HuH-7.5 (cell line): Measurements from ENCODE around the gene CCNL1.
A peak's percentile ranks its signal among the peaks of the same experiment; 100 is the strongest.
"Not testable (repeated sequence)": the region's sequence is repeated elsewhere in the genome, so short reads cannot be mapped to it uniquely, and the experiment has no call there.

Experiments used
- DNase-seq: peaks from one replicate; pipeline ENCODE4 v3.0.0; 2011; ENCODE audit warnings: low spot score

The CCNL1 gene

GRCh38 chr3:157159762-157160657, at the start of gene CCNL1:
CCNL1 (minus strand) TSS chr3:157160147; CDS start chr3:157160094, 53 bp downstream.
- DNase-seq: peak; percentile 67

DNA sequence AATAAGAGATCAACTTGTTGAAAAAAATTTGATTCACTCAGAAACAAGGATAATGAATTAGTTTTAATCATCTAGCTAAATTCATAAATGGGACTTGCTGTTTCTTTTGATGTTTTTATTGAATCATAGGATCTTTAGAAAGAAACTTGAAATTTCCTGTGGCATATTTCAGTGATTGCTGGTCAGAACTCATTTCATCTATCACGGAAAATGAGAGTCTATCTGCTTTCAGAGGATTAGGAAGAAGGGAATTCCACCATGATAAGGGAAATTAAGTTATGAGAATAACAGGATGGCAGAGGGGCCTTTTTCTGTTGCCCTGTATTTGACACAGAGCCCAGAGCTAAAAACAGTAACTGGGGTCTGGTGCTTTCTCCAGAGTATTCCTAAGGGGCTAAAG, 44.9 kb upstream of the CCNL1 start:
- no peak for DNase-seq

- no peak for DNase-seq
These were observed 44.5 kb upstream of the CCNL1 start for GRCh38 chr3:157204431-157204830.

DNA sequence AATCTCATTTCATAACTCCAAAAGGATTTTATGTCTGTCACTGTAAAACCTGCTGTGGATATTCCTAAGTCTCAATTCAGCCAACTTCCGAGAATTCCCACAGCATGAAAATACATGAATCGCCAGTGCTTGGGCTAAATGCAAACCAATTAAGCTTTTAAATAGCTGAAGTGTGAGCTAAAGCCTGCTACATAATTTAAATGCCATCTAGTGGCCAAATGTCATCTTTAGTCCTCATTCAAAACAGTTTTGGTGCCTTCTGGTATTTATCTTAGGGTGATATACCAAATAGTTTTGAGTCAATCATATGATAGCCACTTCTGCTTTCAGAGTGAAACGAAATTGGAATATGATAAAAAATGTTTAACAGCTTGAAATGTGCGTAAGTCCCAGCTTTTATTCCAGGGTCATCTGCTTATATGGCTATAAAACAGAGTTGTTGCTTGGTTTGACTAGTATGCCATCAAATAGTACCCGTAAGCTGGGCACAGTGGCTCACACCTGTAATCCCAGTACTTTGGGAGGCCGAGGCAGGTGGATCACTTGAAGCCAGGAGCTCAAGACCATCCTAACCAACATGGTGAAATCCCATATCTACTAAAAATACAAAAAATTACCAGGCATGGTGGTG, 41.8 kb upstream of the CCNL1 start:
- DNase-seq: peak; percentile 15

GRCh38 chr3:157199841-157200240, 39.9 kb upstream of the CCNL1 start:
- no peak for DNase-seq

GRCh38 chr3:157195965-157196364, 36.0 kb upstream of the CCNL1 start:
- DNase-seq: no peak

- DNase-seq: not testable (repeated sequence)
These were observed 31.2 kb upstream of the CCNL1 start for GRCh38 chr3:157191149-157191548.

- DNase-seq: no peak
These were observed 30.5 kb upstream of the CCNL1 start for GRCh38 chr3:157190380-157190872.

DNA sequence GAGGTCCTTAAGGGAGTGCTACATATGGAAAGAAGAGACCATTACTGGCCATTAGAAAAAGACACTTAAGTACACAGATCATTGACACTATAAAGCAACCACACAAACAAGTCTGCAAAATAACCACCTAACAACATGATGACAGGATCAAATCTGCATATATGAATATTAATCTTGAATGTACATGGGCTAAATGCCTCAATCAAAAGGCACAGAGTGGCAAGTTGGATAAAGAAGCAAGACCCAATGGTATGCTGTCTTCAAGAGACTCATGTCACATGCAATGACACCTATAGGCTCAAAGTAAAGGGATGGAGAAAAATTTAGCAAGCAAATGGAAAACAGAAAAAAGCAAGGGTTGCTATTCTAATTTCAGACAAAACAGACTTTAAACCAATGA, 28.4 kb upstream of the CCNL1 start:
- DNase-seq: no peak

- DNase-seq: no peak
These were observed 22.9 kb upstream of the CCNL1 start for GRCh38 chr3:157182879-157183278.

GRCh38 chr3:157180262-157180661, 20.3 kb upstream of the CCNL1 start:
- DNase-seq: no peak

- DNase-seq: no peak
These were observed 19.4 kb upstream of the CCNL1 start for GRCh38 chr3:157179365-157179803.

DNA sequence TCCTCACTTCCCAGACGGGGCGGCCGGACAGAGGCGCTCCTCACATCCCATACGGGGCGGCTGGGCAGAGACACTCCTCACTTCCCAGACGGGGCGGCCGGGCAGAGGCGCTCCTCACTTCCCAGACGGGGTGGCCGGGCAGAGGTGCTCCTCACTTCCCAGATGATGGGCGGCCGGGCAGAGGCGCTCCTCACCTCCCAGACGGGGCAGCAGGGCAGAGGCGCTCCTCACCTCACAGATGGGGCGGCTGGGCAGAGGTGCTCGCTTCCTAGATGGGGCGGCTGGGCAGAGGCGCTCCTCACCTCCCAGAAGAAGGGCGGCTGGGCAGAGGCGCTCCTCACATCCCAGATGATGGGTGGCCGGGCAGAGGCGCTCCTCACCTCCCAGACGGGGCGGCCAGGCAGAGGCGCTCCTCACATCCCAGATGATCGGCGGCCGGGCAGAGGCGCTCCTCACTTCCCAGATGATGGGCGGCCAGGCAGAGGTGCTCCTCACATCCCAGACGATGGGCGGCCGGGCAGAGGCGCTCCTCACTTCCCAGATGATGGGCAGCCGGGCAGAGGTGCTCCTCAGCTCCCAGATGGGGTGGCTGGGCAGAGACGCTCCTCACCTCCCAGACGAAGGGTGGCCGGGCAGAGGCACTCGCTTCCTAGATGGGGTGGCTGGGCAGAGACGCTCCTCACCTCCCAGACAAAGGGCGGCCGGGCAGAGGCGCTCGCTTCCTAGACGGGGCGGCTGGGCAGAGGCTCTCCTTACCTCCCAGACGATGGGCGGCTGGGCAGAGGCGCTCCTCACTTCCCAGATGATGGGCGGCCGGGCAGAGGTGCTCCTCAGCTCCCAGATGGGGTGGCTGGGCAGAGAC, 18.8 kb upstream of the CCNL1 start:
- not testable (repeated sequence) for DNase-seq

DNA sequence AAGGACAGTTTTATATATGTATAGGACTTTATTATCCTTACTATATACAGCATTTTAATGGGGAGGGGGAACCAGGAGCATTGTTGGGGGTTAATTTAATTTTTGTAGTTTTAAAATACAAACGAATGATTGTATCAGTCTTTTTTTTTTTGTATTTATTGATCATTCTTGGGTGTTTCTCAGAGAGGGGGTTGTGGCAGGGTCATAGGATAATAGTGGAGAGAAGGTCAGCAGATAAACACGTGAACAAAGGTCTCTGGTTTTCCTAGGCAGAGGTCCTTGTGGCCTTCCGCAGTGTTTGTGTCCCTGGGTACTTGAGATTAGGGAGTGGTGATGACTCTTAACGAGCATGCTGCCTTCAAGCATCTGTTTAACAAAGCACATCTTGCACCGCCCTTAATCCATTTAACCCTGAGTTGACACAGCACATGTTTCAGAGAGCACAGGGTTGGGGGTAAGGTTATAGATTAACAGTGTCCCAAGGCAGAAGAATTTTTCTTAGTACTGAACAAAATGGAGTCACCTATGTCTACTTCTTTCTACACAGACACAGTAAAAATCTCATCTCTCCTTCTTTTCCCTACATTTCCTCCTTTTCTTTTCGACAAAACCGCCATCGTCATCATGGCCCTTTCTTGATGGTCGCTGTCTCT, 18.0 kb upstream of the CCNL1 start:
- DNase-seq: not testable (repeated sequence)

- DNase-seq: no peak
These were observed 17.0 kb upstream of the CCNL1 start for GRCh38 chr3:157176934-157177333.

GRCh38 chr3:157175691-157176507, 16.0 kb upstream of the CCNL1 start:
- DNase-seq: peak; percentile 31

DNA sequence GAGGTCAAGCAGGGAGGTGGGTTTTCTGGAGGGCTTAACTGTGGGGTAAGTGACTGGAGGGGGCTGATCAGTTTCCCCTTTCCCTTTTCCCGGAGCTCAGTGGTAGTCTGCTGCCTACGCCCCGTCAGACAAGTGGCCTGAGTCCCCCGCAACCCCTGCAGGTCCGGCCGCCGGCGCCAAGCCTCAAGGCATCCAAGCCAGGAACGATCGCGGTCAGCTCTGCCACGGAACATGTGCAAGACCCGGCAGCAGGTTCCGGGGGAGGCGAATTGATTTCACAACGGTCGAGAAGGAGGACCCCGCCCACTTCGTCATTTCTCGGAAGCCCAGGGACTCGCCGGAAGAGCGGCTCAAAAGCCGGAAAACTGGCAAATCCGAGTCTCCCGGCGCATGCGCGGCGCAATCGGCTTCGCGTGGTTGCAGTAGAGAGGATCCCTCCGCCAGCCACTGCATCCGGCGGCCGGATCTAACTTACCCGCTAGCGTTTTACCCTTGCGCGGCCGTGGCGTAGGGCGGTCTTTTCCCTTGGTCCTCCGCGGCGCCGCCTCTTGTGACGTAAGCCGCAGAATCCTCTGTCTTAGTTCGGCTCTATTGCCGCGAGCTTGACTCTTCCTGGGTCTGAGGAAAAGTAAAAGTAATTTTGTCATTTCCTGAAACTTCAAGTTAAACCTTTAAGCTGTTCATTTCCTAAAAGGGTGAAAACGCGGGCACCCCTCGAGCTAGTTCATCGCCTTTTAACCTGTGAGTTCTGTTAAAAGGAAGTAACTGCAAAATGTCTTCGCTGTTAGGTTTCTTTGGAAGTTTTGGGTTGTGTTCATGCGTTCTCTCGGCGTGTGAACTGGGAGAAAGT, 14.9 kb upstream of the CCNL1 start:
- peak; percentile 87 for DNase-seq

- no peak for DNase-seq
These were observed 14.3 kb upstream of the CCNL1 start for GRCh38 chr3:157174290-157174648.

DNA sequence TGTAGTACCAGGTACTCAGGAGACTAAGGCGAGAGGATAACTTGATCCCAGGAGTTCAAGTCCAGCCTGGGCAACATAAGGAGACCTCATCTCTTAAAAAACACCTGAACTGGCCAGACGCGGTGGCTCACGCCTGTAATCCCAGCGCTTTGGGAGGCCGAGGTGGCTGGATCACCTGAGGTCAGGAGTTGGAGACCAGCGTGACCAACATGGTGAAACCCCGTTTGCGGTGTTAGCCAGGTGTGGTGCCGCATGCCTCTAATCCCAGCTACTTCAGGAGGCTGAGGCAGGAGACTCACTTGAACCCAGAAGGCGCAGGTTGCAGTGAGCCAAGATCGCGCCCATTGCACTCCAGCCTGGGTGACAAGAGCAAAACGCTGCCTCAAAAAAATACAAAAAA, 13.4 kb upstream of the CCNL1 start:
- not testable (repeated sequence) for DNase-seq

DNA sequence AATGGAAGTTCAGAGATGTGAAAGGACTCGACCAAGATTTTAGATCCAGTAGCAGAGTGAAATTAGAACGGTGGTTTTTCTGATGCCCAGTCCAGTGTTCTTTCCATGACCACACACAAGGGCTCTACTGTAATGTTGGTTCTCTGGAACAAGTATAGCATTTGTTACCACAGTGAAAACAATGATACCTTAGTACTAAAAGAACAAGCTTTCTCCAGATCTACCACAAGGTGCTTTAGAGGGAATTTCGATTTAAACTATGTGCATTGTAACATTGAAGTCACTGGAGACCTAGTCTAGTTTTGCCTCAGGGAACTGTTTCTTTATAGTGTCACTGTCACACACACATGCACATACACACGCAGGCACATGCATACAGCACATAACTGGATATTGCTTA, 12.8 kb upstream of the CCNL1 start:
- DNase-seq: no peak
